BLaER1 (cell line): ENCODE results near the gene ANO10.

Experiments
- H3K27ac ChIP-seq: shearing (Covaris generic); formaldehyde crosslinking; 2 replicates; pipeline ENCODE4 v1.8.1; 2022
- H3K27me3 ChIP-seq: shearing (Covaris generic); formaldehyde crosslinking; 2 replicates; pipeline ENCODE4 v1.8.1; 2022
- H3K36me3 ChIP-seq: shearing (Covaris generic); formaldehyde crosslinking; 2 replicates; pipeline ENCODE4 v1.8.1; 2022
- H3K4me1 ChIP-seq: shearing (Covaris generic); formaldehyde crosslinking; 2 replicates; pipeline ENCODE4 v1.8.1; 2022
- H3K4me2 ChIP-seq: shearing (Covaris generic); formaldehyde crosslinking; 2 replicates; pipeline ENCODE4 v1.8.1; 2022
- H3K4me3 ChIP-seq: shearing (Covaris generic); formaldehyde crosslinking; 2 replicates; pipeline ENCODE4 v1.8.1; 2022
- H3K9ac ChIP-seq: shearing (Covaris generic); formaldehyde crosslinking; 2 replicates; pipeline ENCODE4 v1.8.1; 2022
- H3K9me3 ChIP-seq: shearing (Covaris generic); formaldehyde crosslinking; 2 replicates; pipeline ENCODE4 v1.8.1; 2022
- H4K20me1 ChIP-seq: shearing (Covaris generic); formaldehyde crosslinking; 2 replicates; pipeline ENCODE4 v1.8.1; 2022
- Cebpa-rat ChIP-seq: shearing (Covaris generic); IDR thresholded peaks from 2 replicates; pipeline ENCODE4 v1.8.1; 2022

Gene ANO10

DNA sequence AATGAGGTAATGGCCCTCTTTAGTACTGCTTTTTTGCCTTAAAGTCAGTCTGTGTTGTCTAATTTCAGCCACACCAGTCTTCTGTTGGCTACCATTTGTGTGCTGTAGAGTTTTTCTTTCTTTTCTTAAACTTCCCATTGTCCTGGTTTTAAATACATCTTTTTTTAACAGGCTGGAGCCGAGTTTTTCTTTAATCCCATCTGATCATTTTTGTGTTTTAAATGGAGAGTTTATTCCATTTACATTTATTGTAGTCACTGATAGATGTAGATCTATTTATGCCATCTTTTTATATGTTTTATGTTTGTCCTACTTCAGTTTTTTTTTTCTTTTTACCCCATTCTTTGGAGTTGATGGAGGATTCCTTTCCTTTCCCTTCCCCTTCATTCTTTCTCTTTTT, 286.0 kb downstream of the ANO10 start:
- Histone ChIP-seq H3K9ac (no peak overlapping the region), H3K9me3 (peaks cover 70% of the 10 kb centered on the region), H3K4me2 (no peak overlapping the region), H3K4me3 (no peak overlapping the region), H3K27ac (no peak overlapping the region), H3K27me3 (no peaks in the 10 kb centered on the region), H3K36me3 (peaks cover 92% of the 10 kb centered on the region), H4K20me1 (peaks cover 11% of the 10 kb centered on the region; the same call in 1 of the 2 replicates), H3K4me1 (no peaks in the 10 kb centered on the region)
- TF ChIP-seq Cebpa-rat = no peak

GRCh38 chr3:43334976-43335375, 286.8 kb downstream of the ANO10 start:
- Histone ChIP-seq H3K9me3 (peaks cover 64% of the 10 kb centered on the region), H3K9ac (no peak overlapping the region), H4K20me1 (peaks cover 11% of the 10 kb centered on the region; the same call in 1 of the 2 replicates), H3K4me2 (no peak overlapping the region), H3K27me3 (no peaks in the 10 kb centered on the region), H3K36me3 (peaks cover 83% of the 10 kb centered on the region), H3K4me3 (no peak overlapping the region), H3K4me1 (no peaks in the 10 kb centered on the region), H3K27ac (no peak overlapping the region)
- TF ChIP-seq Cebpa-rat = no peak

GRCh38 chr3:43331381-43331780, 290.4 kb downstream of the ANO10 start:
- H3K4me1 ChIP-seq = no peaks in the 10 kb centered on the region
- no peaks in the 10 kb centered on the region for H3K27me3 ChIP-seq
- H4K20me1 ChIP-seq = peaks cover 39% of the 10 kb centered on the region
- H3K27ac ChIP-seq = no peak overlapping the region
- no peak overlapping the region for H3K9ac ChIP-seq
- peaks cover 47% of the 10 kb centered on the region for H3K9me3 ChIP-seq
- TF ChIP-seq Cebpa-rat = no peak
- H3K4me3 ChIP-seq = no peak overlapping the region
- peaks cover 61% of the 10 kb centered on the region for H3K36me3 ChIP-seq
- H3K4me2 ChIP-seq = no peak overlapping the region

- no peak for TF ChIP-seq Cebpa-rat
These were observed 290.8 kb downstream of the ANO10 start for GRCh38 chr3:43330981-43331380.

GRCh38 chr3:43328653-43329052, 293.2 kb downstream of the ANO10 start:
- peaks cover 20% of the 10 kb centered on the region for H3K9me3 ChIP-seq
- peaks cover 65% of the 10 kb centered on the region for H4K20me1 ChIP-seq
- TF ChIP-seq Cebpa-rat = no peak
- no peak overlapping the region for H3K27ac ChIP-seq
- no peak overlapping the region for H3K4me2 ChIP-seq
- no peaks in the 10 kb centered on the region for H3K4me1 ChIP-seq
- H3K4me3 ChIP-seq = no peak overlapping the region
- no peak overlapping the region for H3K9ac ChIP-seq
- no peaks in the 10 kb centered on the region for H3K27me3 ChIP-seq
- H3K36me3 ChIP-seq = peaks cover 34% of the 10 kb centered on the region

More at GRCh38 chr3:43330981-43331380, 290.8 kb downstream of the ANO10 start:
- peaks cover 43% of the 10 kb centered on the region for H4K20me1 ChIP-seq
- H3K27ac ChIP-seq = no peak overlapping the region
- H3K27me3 ChIP-seq = no peaks in the 10 kb centered on the region
- H3K4me3 ChIP-seq = no peak overlapping the region
- peaks cover 57% of the 10 kb centered on the region for H3K36me3 ChIP-seq
- no peaks in the 10 kb centered on the region for H3K4me1 ChIP-seq
- H3K9me3 ChIP-seq = peaks cover 43% of the 10 kb centered on the region
- H3K9ac ChIP-seq = no peak overlapping the region
- no peak overlapping the region for H3K4me2 ChIP-seq

- Histone ChIP-seq H3K4me3 (no peak overlapping the region), H3K4me1 (no peaks in the 10 kb centered on the region), H3K27me3 (no peaks in the 10 kb centered on the region), H3K9me3 (peaks cover 20% of the 10 kb centered on the region), H4K20me1 (peaks cover 66% of the 10 kb centered on the region), H3K4me2 (no peak overlapping the region), H3K9ac (no peak overlapping the region), H3K27ac (no peak overlapping the region), H3K36me3 (peaks cover 23% of the 10 kb centered on the region)
- TF ChIP-seq Cebpa-rat = no peak
These were observed 294.2 kb downstream of the ANO10 start for GRCh38 chr3:43327582-43327979.

- Histone ChIP-seq H3K4me1 (no peaks in the 10 kb centered on the region), H3K36me3 (peaks cover 18% of the 10 kb centered on the region; the same call in 1 of the 2 replicates), H3K4me3 (no peak overlapping the region), H3K27ac (no peak overlapping the region), H3K9me3 (peaks cover 21% of the 10 kb centered on the region), H4K20me1 (peaks cover 66% of the 10 kb centered on the region), H3K27me3 (no peaks in the 10 kb centered on the region), H3K4me2 (no peak overlapping the region), H3K9ac (no peak overlapping the region)
- TF ChIP-seq Cebpa-rat = no peak
These were observed 294.8 kb downstream of the ANO10 start for GRCh38 chr3:43326891-43327581.

DNA sequence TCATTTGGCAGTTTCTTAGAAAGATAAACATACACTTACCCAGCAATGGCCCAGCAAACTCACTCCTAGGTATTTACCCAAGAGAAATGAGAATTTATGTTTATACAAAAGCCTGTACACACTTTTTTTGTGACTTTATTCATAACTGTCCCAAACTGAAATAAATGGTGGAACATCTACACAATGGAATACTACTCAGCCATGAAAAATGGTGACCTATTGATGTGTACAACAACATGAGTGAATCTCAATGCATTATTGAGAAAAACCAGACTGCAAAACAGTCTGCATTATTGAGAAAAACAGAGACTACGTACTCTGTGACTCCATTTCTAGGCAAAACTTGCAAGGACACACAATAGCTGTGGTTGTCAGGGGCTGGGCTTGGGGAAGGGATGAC, 298.3 kb downstream of the ANO10 start:
- Histone ChIP-seq H3K27me3 (no peaks in the 10 kb centered on the region), H3K9ac (no peak overlapping the region), H3K27ac (no peak overlapping the region), H3K4me2 (no peak overlapping the region), H3K36me3 (peaks cover 29% of the 10 kb centered on the region), H3K4me3 (no peak overlapping the region), H4K20me1 (peaks cover 55% of the 10 kb centered on the region), H3K4me1 (no peaks in the 10 kb centered on the region), H3K9me3 (peaks cover 19% of the 10 kb centered on the region)
- TF ChIP-seq Cebpa-rat = no peak

- Histone ChIP-seq H3K27me3 (no peaks in the 10 kb centered on the region), H4K20me1 (peaks cover 47% of the 10 kb centered on the region; the same call in 1 of the 2 replicates), H3K27ac (no peak overlapping the region), H3K4me1 (no peaks in the 10 kb centered on the region), H3K36me3 (peaks cover 37% of the 10 kb centered on the region), H3K9ac (no peak overlapping the region), H3K9me3 (peaks cover 19% of the 10 kb centered on the region), H3K4me2 (no peak overlapping the region), H3K4me3 (no peak overlapping the region)
- TF ChIP-seq Cebpa-rat = no peak
These were observed 301.5 kb downstream of the ANO10 start for GRCh38 chr3:43320288-43320687.

DNA sequence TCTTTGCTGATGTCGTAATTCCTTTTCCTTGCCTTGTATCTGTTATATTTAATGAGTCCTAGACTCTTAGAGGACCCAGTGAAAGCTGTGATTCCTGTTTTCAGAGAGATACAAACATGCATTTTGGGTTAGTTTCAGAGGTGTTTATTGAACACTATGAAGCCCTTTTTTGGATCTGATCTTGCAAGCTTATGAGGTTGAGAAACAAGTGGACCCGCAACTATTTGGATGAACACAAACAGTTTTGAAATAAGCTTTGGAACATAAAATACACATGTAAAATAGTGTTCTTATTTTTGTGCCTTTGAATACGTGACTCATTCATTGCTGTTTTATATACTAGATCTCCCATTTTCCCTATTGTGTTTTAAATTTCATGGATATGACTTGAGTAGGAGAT, 302.0 kb downstream of the ANO10 start:
- H3K27me3 ChIP-seq = no peaks in the 10 kb centered on the region
- H3K36me3 ChIP-seq = peaks cover 37% of the 10 kb centered on the region
- no peaks in the 10 kb centered on the region for H3K4me1 ChIP-seq
- TF ChIP-seq Cebpa-rat = no peak
- peaks cover 48% of the 10 kb centered on the region; the same call in 1 of the 2 replicates for H4K20me1 ChIP-seq
- no peak overlapping the region for H3K4me3 ChIP-seq
- no peak overlapping the region for H3K4me2 ChIP-seq
- H3K27ac ChIP-seq = no peak overlapping the region
- H3K9ac ChIP-seq = no peak overlapping the region
- peaks cover 19% of the 10 kb centered on the region for H3K9me3 ChIP-seq
